ENCODE data around the gene PEX14.
A peak's percentile ranks its signal among the peaks of the same experiment; 100 is the strongest.

PEX14 gene

DNA sequence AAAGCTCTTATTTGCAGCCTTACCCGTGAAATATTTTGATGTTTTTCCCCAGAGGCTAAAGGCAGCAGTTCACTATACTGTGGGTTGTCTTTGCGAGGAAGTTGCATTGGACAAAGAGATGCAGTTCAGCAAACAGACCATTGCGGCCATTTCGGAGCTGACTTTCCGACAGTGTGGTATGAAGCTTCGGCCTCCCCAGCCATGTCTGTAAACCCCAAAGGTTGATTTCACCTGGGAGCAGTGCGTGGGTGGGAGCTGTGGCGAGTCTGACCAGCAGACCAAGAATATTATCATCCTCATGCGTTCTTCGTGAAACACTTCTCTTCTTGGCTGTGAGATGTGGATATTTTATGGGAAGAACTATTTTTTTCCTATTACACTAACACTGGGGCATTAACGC lies 41.0 kb upstream of the PEX14 start:
- Histone ChIP-seq H3K4me3 (no peak overlapping the region), H3K4me1 (peaks cover 40% of the 10 kb centered on the region), H4K20me1 (no peaks in the 10 kb centered on the region), H3K9me3 (no peaks in the 10 kb centered on the region), H3K9ac (no peak overlapping the region), H3K36me3 (0 out of 2 replicates have a peak, but pooled peaks cover 14% of the 10 kb centered on the region), H3K4me2 (peak overlapping the region; percentile 99), H3K27me3 (no peaks in the 10 kb centered on the region), H3K27ac (no peak overlapping the region)
- no peak for TF ChIP-seq Cebpa-rat (IDR thresholded peaks at IDR 0.05)

GRCh38 chr1:10434590-10434989 lies 40.2 kb upstream of the PEX14 start:
- Histone ChIP-seq H3K27ac (no peak overlapping the region), H3K9ac (no peak overlapping the region), H3K4me1 (peaks cover 34% of the 10 kb centered on the region), H3K36me3 (0 out of 2 replicates have a peak, but pooled peaks cover 14% of the 10 kb centered on the region), H3K27me3 (no peaks in the 10 kb centered on the region), H3K4me2 (no peak overlapping the region), H3K4me3 (no peak overlapping the region), H4K20me1 (no peaks in the 10 kb centered on the region), H3K9me3 (no peaks in the 10 kb centered on the region)
- TF ChIP-seq Cebpa-rat (IDR thresholded peaks at IDR 0.05) = no peak

GRCh38 chr1:10437052-10437451 lies 37.7 kb upstream of the PEX14 start:
- H3K27me3 ChIP-seq = no peaks in the 10 kb centered on the region
- H4K20me1 ChIP-seq = no peaks in the 10 kb centered on the region
- peaks cover 33% of the 10 kb centered on the region for H3K36me3 ChIP-seq
- no peak overlapping the region for H3K4me2 ChIP-seq
- no peak for TF ChIP-seq Cebpa-rat (IDR thresholded peaks at IDR 0.05)
- no peak overlapping the region for H3K4me3 ChIP-seq
- H3K9ac ChIP-seq = no peak overlapping the region
- H3K27ac ChIP-seq = no peak overlapping the region
- H3K4me1 ChIP-seq = peaks cover 19% of the 10 kb centered on the region
- no peaks in the 10 kb centered on the region for H3K9me3 ChIP-seq

GRCh38 chr1:10438677-10439163 lies 36.0 kb upstream of the PEX14 start:
- Histone ChIP-seq H3K27ac (no peak overlapping the region), H3K9ac (no peak overlapping the region)

GRCh38 chr1:10440305-10440704 lies 34.4 kb upstream of the PEX14 start:
- Histone ChIP-seq H3K4me2 (no peak overlapping the region), H3K36me3 (peaks cover 39% of the 10 kb centered on the region), H3K9me3 (no peaks in the 10 kb centered on the region), H4K20me1 (no peaks in the 10 kb centered on the region), H3K4me3 (no peak overlapping the region), H3K4me1 (no peaks in the 10 kb centered on the region), H3K27me3 (no peaks in the 10 kb centered on the region), H3K27ac (no peak overlapping the region), H3K9ac (no peak overlapping the region)
- TF ChIP-seq Cebpa-rat (IDR thresholded peaks at IDR 0.05) = no peak

More at GRCh38 chr1:10438677-10439163, 36.0 kb upstream of the PEX14 start:
- Histone ChIP-seq H3K9me3 (no peaks in the 10 kb centered on the region), H3K4me1 (peaks cover 2% of the 10 kb centered on the region; the same call in 1 of the 2 replicates), H3K27me3 (no peaks in the 10 kb centered on the region), H4K20me1 (no peaks in the 10 kb centered on the region), H3K4me3 (no peak overlapping the region), H3K4me2 (no peak overlapping the region), H3K36me3 (peaks cover 33% of the 10 kb centered on the region)
- TF ChIP-seq Cebpa-rat (IDR thresholded peaks at IDR 0.05) = no peak

GRCh38 chr1:10440794-10441193 lies 34.0 kb upstream of the PEX14 start:
- Histone ChIP-seq H3K27me3 (no peaks in the 10 kb centered on the region), H3K4me3 (no peak overlapping the region), H3K36me3 (peaks cover 40% of the 10 kb centered on the region), H3K9me3 (no peaks in the 10 kb centered on the region), H3K27ac (no peak overlapping the region), H4K20me1 (no peaks in the 10 kb centered on the region), H3K9ac (no peak overlapping the region), H3K4me2 (no peak overlapping the region), H3K4me1 (no peaks in the 10 kb centered on the region)
- no peak for TF ChIP-seq Cebpa-rat (IDR thresholded peaks at IDR 0.05)

GRCh38 chr1:10444248-10444647 lies 30.5 kb upstream of the PEX14 start:
- no peak overlapping the region for H3K4me2 ChIP-seq
- no peaks in the 10 kb centered on the region for H3K27me3 ChIP-seq
- no peak overlapping the region for H3K9ac ChIP-seq
- no peaks in the 10 kb centered on the region for H4K20me1 ChIP-seq
- H3K9me3 ChIP-seq = no peaks in the 10 kb centered on the region
- H3K4me3 ChIP-seq = no peak overlapping the region
- TF ChIP-seq Cebpa-rat (IDR thresholded peaks at IDR 0.05) = no peak
- no peaks in the 10 kb centered on the region for H3K4me1 ChIP-seq
- peaks cover 58% of the 10 kb centered on the region for H3K36me3 ChIP-seq
- no peak overlapping the region for H3K27ac ChIP-seq

DNA sequence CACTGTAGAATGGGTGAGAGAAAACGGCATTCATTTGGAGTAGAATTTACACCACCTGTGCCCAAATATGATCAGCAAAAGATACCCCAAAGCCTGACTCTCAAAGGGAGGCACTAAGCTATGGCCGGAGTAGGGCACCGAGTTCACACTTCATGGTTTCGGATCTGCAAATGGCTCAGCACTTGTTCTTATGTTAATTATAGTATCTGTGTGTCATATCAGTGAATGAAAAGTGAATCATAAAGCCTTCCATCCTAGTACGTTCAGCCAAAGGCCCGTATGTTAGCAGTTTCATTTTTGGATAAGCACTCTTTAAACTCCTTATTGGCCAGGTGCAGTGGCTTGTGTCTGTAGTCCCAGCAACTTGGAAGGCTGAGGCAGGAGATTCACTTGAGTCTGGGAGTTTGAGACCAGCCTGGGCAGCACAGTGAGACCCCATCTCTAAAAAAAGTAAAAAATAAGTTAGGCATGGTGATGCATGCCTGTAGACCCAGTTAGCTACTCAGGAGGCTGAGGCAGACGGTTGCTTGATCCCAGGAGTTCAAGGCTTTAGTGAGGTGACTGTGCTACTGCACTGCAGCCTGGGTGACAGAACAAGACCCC lies 29.9 kb upstream of the PEX14 start:
- no peak overlapping the region for H3K4me3 ChIP-seq
- peaks cover 60% of the 10 kb centered on the region for H3K36me3 ChIP-seq
- H3K27ac ChIP-seq = no peak overlapping the region
- no peak overlapping the region for H3K9ac ChIP-seq
- no peaks in the 10 kb centered on the region for H3K27me3 ChIP-seq
- no peaks in the 10 kb centered on the region for H3K9me3 ChIP-seq
- H3K4me1 ChIP-seq = no peaks in the 10 kb centered on the region
- H4K20me1 ChIP-seq = no peaks in the 10 kb centered on the region
- no peak for TF ChIP-seq Cebpa-rat (IDR thresholded peaks at IDR 0.05)
- H3K4me2 ChIP-seq = no peak overlapping the region

DNA sequence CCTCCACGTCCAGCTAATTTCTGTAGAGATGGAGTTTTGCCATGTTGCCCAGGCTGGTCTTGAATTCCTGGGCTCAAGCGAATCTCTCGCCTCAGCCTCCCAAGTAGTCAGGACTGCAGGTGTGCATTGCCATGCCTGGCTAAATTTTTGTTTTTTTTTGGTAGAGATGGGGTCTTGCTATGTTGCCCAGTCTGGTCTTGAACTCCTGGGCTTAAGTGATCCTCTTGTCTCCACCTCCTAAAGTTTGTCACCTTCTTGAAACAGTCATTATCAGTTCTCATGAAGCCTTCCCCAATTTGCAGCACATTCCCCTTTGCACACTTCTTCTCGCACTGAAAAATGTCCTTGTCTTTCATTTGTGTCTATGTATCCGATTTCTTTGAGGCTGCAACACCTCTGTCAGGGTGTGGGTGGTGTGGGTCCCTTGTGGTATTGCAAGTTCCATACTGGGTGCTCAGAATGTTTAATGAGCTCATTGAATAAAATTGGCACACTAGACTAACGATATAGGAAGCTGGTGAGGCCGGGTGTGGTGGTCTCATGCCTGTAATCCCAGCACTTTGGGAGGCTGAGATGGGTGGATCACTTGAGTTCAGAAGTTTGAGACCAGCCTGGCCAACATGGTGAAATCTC lies 27.8 kb upstream of the PEX14 start:
- Histone ChIP-seq H3K27ac (no peak overlapping the region), H3K27me3 (no peaks in the 10 kb centered on the region), H3K9me3 (no peaks in the 10 kb centered on the region), H4K20me1 (no peaks in the 10 kb centered on the region), H3K4me1 (no peaks in the 10 kb centered on the region), H3K4me2 (no peak overlapping the region), H3K36me3 (peaks cover 49% of the 10 kb centered on the region), H3K9ac (no peak overlapping the region), H3K4me3 (no peak overlapping the region)
- TF ChIP-seq Cebpa-rat (IDR thresholded peaks at IDR 0.05) = no peak

GRCh38 chr1:10449751-10450150 lies 25.0 kb upstream of the PEX14 start, which contains the start of gene CORT:
TSS of gene CORT (plus strand) at chr1:10450031. CDS start at chr1:10450224, 193 bp downstream.
- H3K27ac ChIP-seq = no peak within 1 kb of the TSS
- no peaks in the 10 kb centered on the region for H3K4me1 ChIP-seq
- H3K9ac ChIP-seq = no peak within 1 kb of the TSS
- no peaks in the 10 kb centered on the region for H3K27me3 ChIP-seq
- H3K36me3 ChIP-seq = peaks cover 41% of the 10 kb centered on the region; the same call in 1 of the 2 replicates
- H4K20me1 ChIP-seq = no peaks in the 10 kb centered on the region
- no peak for TF ChIP-seq Cebpa-rat (IDR thresholded peaks at IDR 0.05)
- no peaks in the 10 kb centered on the region for H3K9me3 ChIP-seq
- no peak within 1 kb of the TSS for H3K4me2 ChIP-seq
- H3K4me3 ChIP-seq = no peak within 1 kb of the TSS

Data from BLaER1 (cell line).